Neural progenitor cell (in vitro differentiated cells): Measurements from ENCODE around the gene ISM1. TPM values are rescaled to one million over a fixed set of nuclear protein-coding genes. Genes with fewer than 3 reads are reported as not detected.

ENCODE experiments used
- DNase-seq: peaks from one replicate; pipeline ENCODE4 v3.0.0-alpha.2; 2016; ENCODE audit warnings: low spot score
- H2AFZ ChIP-seq: fragments of 200-600 bp; sonication (generic); replicated peaks from 2 replicates; pipeline ENCODE4 v1.6.1; 2016; ENCODE audit warnings: antibody characterized with exemption
- H3F3A ChIP-seq: fragments of 200-600 bp; sonication (generic); 2 replicates; pipeline ENCODE4 v1.6.1; 2016; ENCODE audit warnings: antibody characterized with exemption, low read depth
- H3K27ac ChIP-seq: fragments of 200-600 bp; sonication (generic); 2 replicates; pipeline ENCODE4 v1.5.1; 2016; ENCODE audit warnings: mild to moderate bottlenecking
- H3K27me3 ChIP-seq: fragments of 200-600 bp; sonication (generic); 2 replicates; pipeline ENCODE4 v1.6.1; 2016; ENCODE audit warnings: mild to moderate bottlenecking, moderate library complexity
- H3K36me3 ChIP-seq: fragments of 200-600 bp; sonication (generic); 2 replicates; pipeline ENCODE4 v1.5.1; 2016
- H3K4me1 ChIP-seq: fragments of 200-600 bp; sonication (generic); 2 replicates; pipeline ENCODE4 v1.6.1; 2016; ENCODE audit warnings: mixed run types
- H3K4me2 ChIP-seq: fragments of 200-600 bp; sonication (generic); 2 replicates; pipeline ENCODE4 v1.6.1; 2016
- H3K4me3 ChIP-seq: fragments of 200-600 bp; sonication (generic); 2 replicates; pipeline ENCODE4 v1.5.1; 2016
- H3K79me2 ChIP-seq: fragments of 200-600 bp; sonication (generic); 2 replicates; pipeline ENCODE4 v1.6.1; 2016; ENCODE audit warnings: low read depth
- H3K9ac ChIP-seq: fragments of 200-600 bp; sonication (generic); 2 replicates; pipeline ENCODE4 v1.6.1; 2016
- H3K9me3 ChIP-seq: fragments of 200-600 bp; sonication (generic); 2 replicates; pipeline ENCODE4 v1.5.1; 2016; ENCODE audit warnings: low read depth
- H4K20me1 ChIP-seq: fragments of 200-600 bp; sonication (generic); 2 replicates; pipeline ENCODE4 v1.6.1; 2016; ENCODE audit warnings: low read depth
- H3K27ac Mint-ChIP-seq: 3 replicates; pipeline ENCODE4 v1.8.0; 2021; ENCODE audit warnings: mixed read lengths
- H3K27me3 Mint-ChIP-seq: 2 replicates; pipeline ENCODE4 v1.8.0; 2022; ENCODE audit warnings: low read depth, mild to moderate bottlenecking, inconsistent platforms, moderate library complexity, mixed read lengths; ENCODE audit not compliant: insufficient read depth
- H3K36me3 Mint-ChIP-seq: 3 replicates; pipeline ENCODE4 v1.8.0; 2021; ENCODE audit warnings: mixed read lengths
- H3K4me1 Mint-ChIP-seq: 3 replicates; pipeline ENCODE4 v1.8.0; 2021; ENCODE audit warnings: mixed read lengths
- H3K4me3 Mint-ChIP-seq: 3 replicates; pipeline ENCODE4 v1.8.0; 2021; ENCODE audit warnings: mild to moderate bottlenecking, moderate library complexity, mixed read lengths
- H3K9me3 Mint-ChIP-seq: 3 replicates; pipeline ENCODE4 v1.8.0; 2020; ENCODE audit warnings: mixed read lengths
- EZH2 ChIP-seq: fragments of 200-600 bp; sonication (generic); IDR thresholded peaks from 2 replicates; pipeline ENCODE4 v1.6.1; 2017; ENCODE audit warnings: antibody characterized with exemption, mild to moderate bottlenecking, moderate library complexity
- EZH2phosphoT487 ChIP-seq: fragments of 200-600 bp; sonication (generic); IDR thresholded peaks from 2 replicates; pipeline ENCODE4 v1.6.1; 2017; ENCODE audit warnings: antibody characterized with exemption
- total RNA-seq: library from RNA; depleted of rRNA; stranded (reverse); fragments of >200 nt; gene quantifications from 2 replicates; pipeline ENCODE4 v1.2.3, GENCODE V29; 2015; ENCODE audit warnings: low replicate concordance
- TF ChIP-seq, protein P1 (sequence below): fragments of 200-600 bp; sonication (generic); IDR thresholded peaks from 2 replicates; pipeline ENCODE4 v1.5.1; 2017; ENCODE audit warnings: antibody characterized with exemption, mild to moderate bottlenecking

Gene ISM1
- total RNA-seq, 1 donor from 2014 or later: not detected

GRCh38 chr20:13321416-13321815, 100.3 kb downstream of the ISM1 start:
- Histone ChIP-seq H3K27ac (no peak overlapping the region), H2AFZ (no peak overlapping the region), H3K9ac (no peak overlapping the region), H3K79me2 (no peaks in the 10 kb centered on the region), H3K36me3 (no peaks in the 10 kb centered on the region), H3K4me2 (no peak overlapping the region), H3K4me1 (peaks cover 15% of the 10 kb centered on the region), H3K9me3 (no peaks in the 10 kb centered on the region), H3F3A (peaks cover 10% of the 10 kb centered on the region), H4K20me1 (no peaks in the 10 kb centered on the region), H3K4me3 (no peak overlapping the region), H3K27me3 (no peaks in the 10 kb centered on the region)
- Mint-ChIP-seq H3K4me1 (peaks cover 9% of the 10 kb centered on the region), H3K4me3 (no peak overlapping the region), H3K9me3 (peaks cover 5% of the 10 kb centered on the region), H3K36me3 (no peaks in the 10 kb centered on the region), H3K27me3 (no peaks in the 10 kb centered on the region), H3K27ac (no peak overlapping the region)
- TF ChIP-seq EZH2: no peak
- TF ChIP-seq, protein P1, sequence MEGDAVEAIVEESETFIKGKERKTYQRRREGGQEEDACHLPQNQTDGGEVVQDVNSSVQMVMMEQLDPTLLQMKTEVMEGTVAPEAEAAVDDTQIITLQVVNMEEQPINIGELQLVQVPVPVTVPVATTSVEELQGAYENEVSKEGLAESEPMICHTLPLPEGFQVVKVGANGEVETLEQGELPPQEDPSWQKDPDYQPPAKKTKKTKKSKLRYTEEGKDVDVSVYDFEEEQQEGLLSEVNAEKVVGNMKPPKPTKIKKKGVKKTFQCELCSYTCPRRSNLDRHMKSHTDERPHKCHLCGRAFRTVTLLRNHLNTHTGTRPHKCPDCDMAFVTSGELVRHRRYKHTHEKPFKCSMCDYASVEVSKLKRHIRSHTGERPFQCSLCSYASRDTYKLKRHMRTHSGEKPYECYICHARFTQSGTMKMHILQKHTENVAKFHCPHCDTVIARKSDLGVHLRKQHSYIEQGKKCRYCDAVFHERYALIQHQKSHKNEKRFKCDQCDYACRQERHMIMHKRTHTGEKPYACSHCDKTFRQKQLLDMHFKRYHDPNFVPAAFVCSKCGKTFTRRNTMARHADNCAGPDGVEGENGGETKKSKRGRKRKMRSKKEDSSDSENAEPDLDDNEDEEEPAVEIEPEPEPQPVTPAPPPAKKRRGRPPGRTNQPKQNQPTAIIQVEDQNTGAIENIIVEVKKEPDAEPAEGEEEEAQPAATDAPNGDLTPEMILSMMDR: no peak
- no peak for TF ChIP-seq EZH2phosphoT487
- no peak for DNase-seq

- no peak for DNase-seq
- peaks cover 10% of the 10 kb centered on the region for H3F3A ChIP-seq
- H3K27ac ChIP-seq: no peak overlapping the region
- no peaks in the 10 kb centered on the region for H3K9me3 ChIP-seq
- H3K4me1 Mint-ChIP-seq: peaks cover 9% of the 10 kb centered on the region
- no peak overlapping the region for H3K4me3 ChIP-seq
- no peak overlapping the region for H2AFZ ChIP-seq
- H3K36me3 ChIP-seq: no peaks in the 10 kb centered on the region
- no peak overlapping the region for H3K4me3 Mint-ChIP-seq
- H4K20me1 ChIP-seq: no peaks in the 10 kb centered on the region
- H3K27ac Mint-ChIP-seq: no peak overlapping the region
- peaks cover 15% of the 10 kb centered on the region for H3K4me1 ChIP-seq
- no peaks in the 10 kb centered on the region for H3K36me3 Mint-ChIP-seq
- no peaks in the 10 kb centered on the region for H3K27me3 ChIP-seq
- no peaks in the 10 kb centered on the region for H3K79me2 ChIP-seq
- no peak overlapping the region for H3K9ac ChIP-seq
- H3K9me3 Mint-ChIP-seq: no peaks in the 10 kb centered on the region
- H3K4me2 ChIP-seq: peak overlapping the region; percentile 46
- no peak for TF ChIP-seq EZH2
- TF ChIP-seq, protein P1: no peak
- no peaks in the 10 kb centered on the region for H3K27me3 Mint-ChIP-seq
These were observed 101.1 kb downstream of the ISM1 start for GRCh38 chr20:13322198-13322597.

- Mint-ChIP-seq H3K9me3 (peaks cover 3% of the 10 kb centered on the region), H3K4me1 (peaks cover 9% of the 10 kb centered on the region), H3K4me3 (no peak overlapping the region), H3K27me3 (no peaks in the 10 kb centered on the region), H3K36me3 (no peaks in the 10 kb centered on the region), H3K27ac (no peak overlapping the region)
- H3K9ac ChIP-seq: no peak overlapping the region
- no peaks in the 10 kb centered on the region for H4K20me1 ChIP-seq
- H3K27me3 ChIP-seq: no peaks in the 10 kb centered on the region
- H3F3A ChIP-seq: peaks cover 10% of the 10 kb centered on the region
- no peaks in the 10 kb centered on the region for H3K9me3 ChIP-seq
- DNase-seq: peak; percentile 47
- no peak overlapping the region for H3K4me3 ChIP-seq
- H3K79me2 ChIP-seq: no peaks in the 10 kb centered on the region
- H2AFZ ChIP-seq: no peak overlapping the region
- peaks cover 15% of the 10 kb centered on the region for H3K4me1 ChIP-seq
- H3K27ac ChIP-seq: no peak overlapping the region
- peak overlapping the region; percentile 46 for H3K4me2 ChIP-seq
- no peaks in the 10 kb centered on the region for H3K36me3 ChIP-seq
- TF ChIP-seq EZH2phosphoT487 (no peak), EZH2 (no peak)
- TF ChIP-seq, protein P1: no peak
These were observed 101.5 kb downstream of the ISM1 start for GRCh38 chr20:13322621-13323020.

- Histone ChIP-seq H3K79me2 (no peaks in the 10 kb centered on the region), H3K36me3 (no peaks in the 10 kb centered on the region), H3K4me2 (no peak overlapping the region), H3K4me3 (no peak overlapping the region), H3K9me3 (no peaks in the 10 kb centered on the region), H4K20me1 (no peaks in the 10 kb centered on the region), H3F3A (peaks cover 10% of the 10 kb centered on the region), H3K4me1 (peaks cover 15% of the 10 kb centered on the region), H3K27ac (no peak overlapping the region), H3K9ac (no peak overlapping the region), H2AFZ (no peak overlapping the region), H3K27me3 (no peaks in the 10 kb centered on the region)
- no peaks in the 10 kb centered on the region for H3K36me3 Mint-ChIP-seq
- no peak overlapping the region for H3K27ac Mint-ChIP-seq
- no peak for TF ChIP-seq EZH2
- no peak for TF ChIP-seq EZH2phosphoT487
- TF ChIP-seq, protein P1: peak; percentile 69
- peak; percentile 61 for DNase-seq
- H3K9me3 Mint-ChIP-seq: peaks cover 8% of the 10 kb centered on the region
- no peak overlapping the region for H3K4me3 Mint-ChIP-seq
- no peaks in the 10 kb centered on the region for H3K27me3 Mint-ChIP-seq
- H3K4me1 Mint-ChIP-seq: peaks cover 9% of the 10 kb centered on the region
These were observed 104.0 kb downstream of the ISM1 start for GRCh38 chr20:13325033-13325432.
